Activated B cell treated with CpG ODN at 0.5 μM for 24 hours (primary cell): ENCODE data around the gene NCOR2. TPM values are rescaled to one million over a fixed set of nuclear protein-coding genes. Genes with fewer than 3 reads are reported as not detected.

Experiments used
- ATAC-seq: fragments of 200-7000 bp; cut with Tn5 transposase; one replicate; pipeline ENCODE4 v1.10.0; 2021; ENCODE audit warnings: low read depth, mild to moderate bottlenecking, moderate library complexity
- CTCF ChIA-PET: fragments of 350-600 bp; sonication (Branson Sonifier 250); formaldehyde crosslinking; loops from one replicate; lab custom pipeline; 2021; ENCODE audit warnings: antibody characterized with exemption; lab: Charles Lee
- POLR2A ChIA-PET: fragments of 350-600 bp; sonication (Branson Sonifier 250); formaldehyde crosslinking; loops from one replicate; lab custom pipeline; 2021; ENCODE audit warnings: antibody characterized with exemption; lab: Charles Lee
- DNase-seq: peaks from one replicate; pipeline ENCODE4 v3.0.0; 2022
- H3K27ac Mint-ChIP-seq: one replicate; pipeline ENCODE4 v1.8.0; 2020; ENCODE audit warnings: mixed read lengths
- H3K27me3 Mint-ChIP-seq: one replicate; pipeline ENCODE4 v1.8.0; 2021; ENCODE audit warnings: mixed read lengths
- H3K36me3 Mint-ChIP-seq: one replicate; pipeline ENCODE4 v1.8.0; 2021; ENCODE audit warnings: low read depth, mixed read lengths
- H3K4me1 Mint-ChIP-seq: one replicate; pipeline ENCODE4 v1.8.0; 2021; ENCODE audit warnings: mixed read lengths
- H3K4me3 Mint-ChIP-seq: one replicate; pipeline ENCODE4 v1.8.0; 2020; ENCODE audit warnings: mild to moderate bottlenecking, mixed read lengths
- H3K9me3 Mint-ChIP-seq: one replicate; pipeline ENCODE4 v1.8.0; 2020; ENCODE audit warnings: mixed read lengths
- CTCF ChIP-seq: fragments of 200-600 bp; IDR thresholded peaks from one replicate; pipeline ENCODE4 v1.8.0; 2022; ENCODE audit warnings: antibody characterized with exemption, mild to moderate bottlenecking
- intact Hi-C: fragments of 100-400 bp; cut with micrococcal nuclease; formaldehyde crosslinking; loops from one replicate; pipeline ENCODE4 v1.15.1; 2024
- total RNA-seq: library from RNA; stranded (reverse); gene quantifications from 2 replicates; pipeline ENCODE4 v1.2.3, GENCODE V29; 2022

Gene NCOR2
- total RNA-seq, 1 donor from 2014 or later = 154 TPM

DNA sequence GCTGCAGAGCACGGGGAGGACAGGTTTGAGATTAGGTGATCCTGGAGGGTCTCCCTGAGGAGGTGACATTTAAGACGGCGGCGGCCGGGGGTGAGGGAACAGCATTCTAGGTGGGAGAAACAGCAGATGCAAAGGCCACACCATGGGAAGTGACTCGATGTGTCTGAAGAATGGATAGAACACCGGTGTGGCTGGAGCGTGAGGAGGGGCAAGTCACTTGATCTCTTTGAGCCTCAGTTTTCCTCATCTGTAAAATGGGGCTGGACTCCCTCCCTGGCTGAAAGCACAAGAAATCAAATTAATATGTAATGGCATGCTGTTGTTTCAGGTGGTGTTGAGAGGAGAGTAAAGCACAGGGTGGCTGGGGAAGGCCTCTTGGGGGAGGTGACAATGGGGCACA, 10.0 kb upstream of the NCOR2 start:
- CTCF ChIA-PET = no interaction called here

DNA sequence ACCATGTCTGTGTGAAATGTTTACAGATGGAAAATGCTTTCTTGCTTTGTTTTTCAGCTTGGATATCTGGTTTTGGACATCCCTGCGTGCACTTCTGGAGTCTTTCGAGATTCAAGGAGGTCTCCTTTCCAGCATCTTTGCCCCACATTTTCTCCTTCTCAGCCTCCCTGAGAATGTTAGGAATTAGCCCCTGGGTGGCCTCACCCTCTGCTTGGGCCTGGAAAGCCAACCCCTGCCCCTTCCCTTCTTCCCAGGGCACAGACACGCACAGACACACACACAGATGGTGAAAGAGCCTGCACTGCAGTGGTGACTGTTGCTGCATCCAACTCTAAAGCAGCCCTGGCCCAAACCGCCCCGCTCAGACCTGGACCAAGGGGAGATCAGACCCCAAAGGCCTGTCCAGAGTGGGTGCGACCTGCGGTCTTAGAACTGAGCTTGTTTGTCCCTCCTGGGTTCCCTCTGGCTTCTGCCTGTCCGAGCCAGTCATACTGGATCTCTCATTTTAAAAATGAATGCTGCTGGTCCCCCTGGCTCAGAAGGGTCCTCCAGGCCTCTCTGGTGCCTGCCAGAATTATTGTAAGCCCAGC, 8.7 kb upstream of the NCOR2 start:
- ATAC-seq = no peak
- no peak overlapping the region for H3K27ac Mint-ChIP-seq
- no peaks in the 10 kb centered on the region for H3K4me1 Mint-ChIP-seq
- no peak for DNase-seq
- H3K4me3 Mint-ChIP-seq = no peak overlapping the region
- CTCF ChIA-PET = no interaction called here
- peaks cover 3% of the 10 kb centered on the region for H3K27me3 Mint-ChIP-seq
- peaks cover 4% of the 10 kb centered on the region for H3K9me3 Mint-ChIP-seq
- no peak for TF ChIP-seq CTCF
- H3K36me3 Mint-ChIP-seq = no peaks in the 10 kb centered on the region
- POLR2A ChIA-PET = interaction anchor here (0.9 kb wide), 1 partner anchor 17 kb away, joined by 3 read pairs; no protein-coding TSS in a partner anchor
- intact Hi-C loops = no loop called here

More for the DNA sequence above, 10.0 kb upstream of the NCOR2 start:
- Mint-ChIP-seq H3K36me3 (no peaks in the 10 kb centered on the region), H3K4me1 (no peaks in the 10 kb centered on the region), H3K27me3 (peaks cover 3% of the 10 kb centered on the region), H3K4me3 (no peak overlapping the region), H3K27ac (no peak overlapping the region), H3K9me3 (peaks cover 4% of the 10 kb centered on the region)
- TF ChIP-seq CTCF = no peak
- intact Hi-C loops = no loop called here
- ATAC-seq (no peak), DNase-seq (no peak)
- POLR2A ChIA-PET = no interaction called here

GRCh38 chr12:124573839-124574786, 6.7 kb upstream of the NCOR2 start:
- DNase-seq (no peak), ATAC-seq (no peak)
- Mint-ChIP-seq H3K4me1 (peaks cover 2% of the 10 kb centered on the region), H3K9me3 (no peaks in the 10 kb centered on the region), H3K36me3 (no peaks in the 10 kb centered on the region), H3K27ac (no peak overlapping the region), H3K4me3 (no peak overlapping the region), H3K27me3 (no peaks in the 10 kb centered on the region)
- ChIA-PET POLR2A (interaction anchor here (0.6 kb wide), 1 partner anchor 104 kb away, joined by 9 read pairs; no protein-coding TSS in a partner anchor), CTCF (no interaction called here)
- TF ChIP-seq CTCF = no peak
- intact Hi-C loops = no loop called here

- no peaks in the 10 kb centered on the region for H3K27me3 Mint-ChIP-seq
- no peaks in the 10 kb centered on the region for H3K9me3 Mint-ChIP-seq
- peaks cover 14% of the 10 kb centered on the region for H3K4me1 Mint-ChIP-seq
- intact Hi-C loops = no loop called here
- DNase-seq (no peak), ATAC-seq (no peak)
- ChIA-PET POLR2A (interaction anchor here (0.7 kb wide), 2 partner anchors 45 to 55 kb away, joined by 3 to 4 read pairs; no protein-coding TSS in a partner anchor), CTCF (no interaction called here)
- no peaks in the 10 kb centered on the region for H3K36me3 Mint-ChIP-seq
- no peak for TF ChIP-seq CTCF
- H3K27ac Mint-ChIP-seq = no peak overlapping the region
- no peak overlapping the region for H3K4me3 Mint-ChIP-seq
These were observed 4.1 kb upstream of the NCOR2 start for GRCh38 chr12:124571556-124571955.

GRCh38 chr12:124570810-124571209, 3.4 kb upstream of the NCOR2 start:
- ATAC-seq (no peak), DNase-seq (no peak)
- no peak overlapping the region for H3K27ac Mint-ChIP-seq
- intact Hi-C loops = no loop called here
- POLR2A ChIA-PET = interaction anchor here (0.7 kb wide), 1 partner anchor 54 kb away, joined by 4 read pairs; no protein-coding TSS in a partner anchor
- no peak for TF ChIP-seq CTCF
- no peaks in the 10 kb centered on the region for H3K9me3 Mint-ChIP-seq
- peaks cover 2% of the 10 kb centered on the region for H3K36me3 Mint-ChIP-seq
- peaks cover 18% of the 10 kb centered on the region for H3K4me1 Mint-ChIP-seq
- H3K27me3 Mint-ChIP-seq = no peaks in the 10 kb centered on the region
- CTCF ChIA-PET = no interaction called here
- H3K4me3 Mint-ChIP-seq = no peak overlapping the region
